ENCODE data around the gene GINS3.
"Not testable (repeated sequence)": the region's sequence is repeated elsewhere in the genome, so short reads cannot be mapped to it uniquely, and the experiment has no call there.

The GINS3 gene

GRCh38 chr16:58385218-58385773 is 7.0 kb upstream of the GINS3 start:
- Histone ChIP-seq H3K4me3 (ENCODE audit: low read depth in 1 of 2, low read length in 2 of 2) (no peak overlapping the region), H3K9me3 (ENCODE audit: insufficient read depth, low read length, severe bottlenecking) (no peaks in the 10 kb centered on the region), H3K27me3 (ENCODE audit: insufficient read depth, low read length, poor library complexity) (no peaks in the 10 kb centered on the region), H3K27ac (ENCODE audit: low read length) (no peak overlapping the region), H3K36me3 (ENCODE audit: insufficient read depth, low read length) (no peaks in the 10 kb centered on the region), H2AFZ (ENCODE audit: low read depth, low read length) (no peak overlapping the region), H3K4me1 (ENCODE audit: insufficient read depth, low read length) (no peaks in the 10 kb centered on the region), H3K4me2 (ENCODE audit: insufficient read depth, low read length) (no peak overlapping the region), H3K9ac (ENCODE audit: low read depth, low read length) (no peak overlapping the region), H3K79me2 (ENCODE audit: insufficient read depth, low read length) (no peaks in the 10 kb centered on the region), H4K20me1 (ENCODE audit: insufficient read depth, low read length) (no peaks in the 10 kb centered on the region)
- ATAC-seq (ENCODE audit: insufficient read depth, low read depth), result no peak
- TF ChIP-seq EZH2 (IDR thresholded peaks at IDR 0.05; ENCODE audit: borderline replicate concordance, low read depth, low read length, severe bottlenecking) (no peak), CTCF (IDR thresholded peaks at IDR 0.05; ENCODE audit: borderline replicate concordance, extremely low read depth, low read length, poor library complexity, severe bottlenecking) (no peak)
- DNase-seq, result no peak

GRCh38 chr16:58389724-58390123 is 2.5 kb upstream of the GINS3 start:
- Histone ChIP-seq H3K9me3 (ENCODE audit: insufficient read depth, low read length, severe bottlenecking) (no peaks in the 10 kb centered on the region), H3K4me1 (ENCODE audit: insufficient read depth, low read length) (peaks cover 27% of the 10 kb centered on the region), H3K79me2 (ENCODE audit: insufficient read depth, low read length) (peaks cover 25% of the 10 kb centered on the region), H3K36me3 (ENCODE audit: insufficient read depth, low read length) (peaks cover 10% of the 10 kb centered on the region), H3K27me3 (ENCODE audit: insufficient read depth, low read length, poor library complexity) (no peaks in the 10 kb centered on the region), H3K27ac (ENCODE audit: low read length) (no peak overlapping the region), H3K9ac (ENCODE audit: low read depth, low read length) (no peak overlapping the region), H3K4me3 (ENCODE audit: low read depth in 1 of 2, low read length in 2 of 2) (no peak overlapping the region), H2AFZ (ENCODE audit: low read depth, low read length) (no peak overlapping the region), H3K4me2 (ENCODE audit: insufficient read depth, low read length) (no peak overlapping the region), H4K20me1 (ENCODE audit: insufficient read depth, low read length) (no peaks in the 10 kb centered on the region)
- DNase-seq (no peak), ATAC-seq (ENCODE audit: insufficient read depth, low read depth) (no peak)
- TF ChIP-seq CTCF (IDR thresholded peaks at IDR 0.05; ENCODE audit: borderline replicate concordance, extremely low read depth, low read length, poor library complexity, severe bottlenecking) (no peak), EZH2 (IDR thresholded peaks at IDR 0.05; ENCODE audit: borderline replicate concordance, low read depth, low read length, severe bottlenecking) (no peak)

GRCh38 chr16:58393138-58393504 is 850 bp downstream of the GINS3 start:
- Histone ChIP-seq H2AFZ (ENCODE audit: low read depth, low read length) (peak overlapping the region; percentile 97), H3K27me3 (ENCODE audit: insufficient read depth, low read length, poor library complexity) (no peaks in the 10 kb centered on the region), H3K4me2 (ENCODE audit: insufficient read depth, low read length) (peak overlapping the region; percentile 82), H3K27ac (ENCODE audit: low read length) (peak overlapping the region; percentile 96), H3K4me1 (ENCODE audit: insufficient read depth, low read length) (peaks cover 30% of the 10 kb centered on the region), H3K36me3 (ENCODE audit: insufficient read depth, low read length) (peaks cover 14% of the 10 kb centered on the region), H3K9me3 (ENCODE audit: insufficient read depth, low read length, severe bottlenecking) (no peaks in the 10 kb centered on the region), H3K9ac (ENCODE audit: low read depth, low read length) (peak overlapping the region; percentile 93), H3K4me3 (ENCODE audit: low read depth in 1 of 2, low read length in 2 of 2) (peak overlapping the region; percentile 68 to 76), H3K79me2 (ENCODE audit: insufficient read depth, low read length) (peaks cover 30% of the 10 kb centered on the region), H4K20me1 (ENCODE audit: insufficient read depth, low read length) (no peaks in the 10 kb centered on the region)
- TF ChIP-seq CTCF (IDR thresholded peaks at IDR 0.05; ENCODE audit: borderline replicate concordance, extremely low read depth, low read length, poor library complexity, severe bottlenecking), result no peak
- TF ChIP-seq EZH2 (IDR thresholded peaks at IDR 0.05; ENCODE audit: borderline replicate concordance, low read depth, low read length, severe bottlenecking), result no peak
- DNase-seq, result peak; percentile 19
- ATAC-seq (ENCODE audit: insufficient read depth, low read depth), result peak; percentile 19; the same call in 2 of the 3 replicates

GRCh38 chr16:58396897-58397296 is 4.6 kb downstream of the GINS3 start:
- not testable (repeated sequence) for H4K20me1 ChIP-seq (ENCODE audit: insufficient read depth, low read length); ATAC-seq (ENCODE audit: insufficient read depth, low read depth); H3K27ac ChIP-seq (ENCODE audit: low read length); H3K4me2 ChIP-seq (ENCODE audit: insufficient read depth, low read length); DNase-seq; H3K27me3 ChIP-seq (ENCODE audit: insufficient read depth, low read length, poor library complexity); H3K9me3 ChIP-seq (ENCODE audit: insufficient read depth, low read length, severe bottlenecking); H2AFZ ChIP-seq (ENCODE audit: low read depth, low read length); H3K9ac ChIP-seq (ENCODE audit: low read depth, low read length); H3K4me3 ChIP-seq (ENCODE audit: low read depth in 1 of 2, low read length in 2 of 2)
- Histone ChIP-seq H3K79me2 (ENCODE audit: insufficient read depth, low read length) (peaks cover 60% of the 10 kb centered on the region), H3K4me1 (ENCODE audit: insufficient read depth, low read length) (peaks cover 24% of the 10 kb centered on the region), H3K36me3 (ENCODE audit: insufficient read depth, low read length) (peaks cover 38% of the 10 kb centered on the region)
